A673 (cell line): Measurements from ENCODE around the gene CFAP141. TPM values are rescaled to one million over a fixed set of nuclear protein-coding genes. Genes with fewer than 3 reads are reported as not detected.

ENCODE experiments used
- BruUV-seq: library from RNA; stranded (reverse); fragments of 400-500 nt; replicated peaks from 2 replicates; lab custom pipeline; 2021; lab: Mats Ljungman, UMichigan
- CTCF ChIA-PET: fragments of 300-600 bp; sonication (Branson Sonifier 250); formaldehyde crosslinking; loops from one replicate; lab custom pipeline; 2022; ENCODE audit warnings: antibody characterized with exemption; lab: Charles Lee
- POLR2A ChIA-PET: fragments of 300-600 bp; sonication (Branson Sonifier 250); formaldehyde crosslinking; loops from one replicate; lab custom pipeline; 2022; ENCODE audit warnings: antibody characterized with exemption; ENCODE audit not compliant: low non-redundant PET; lab: Charles Lee
- DNase-seq: peaks from one replicate; pipeline ENCODE4 v3.0.0-alpha.2; 2015; ENCODE audit warnings: low spot score
- H3K27ac ChIP-seq: fragments of 200-600 bp; sonication (generic); 2 replicates; pipeline ENCODE4 v1.5.1; 2016; ENCODE audit warnings: mixed run types, low read depth, mild to moderate bottlenecking, mixed read lengths, antibody characterized with exemption, low read length; ENCODE audit not compliant: poor library complexity, severe bottlenecking
- H3K27me3 ChIP-seq: fragments of 200-600 bp; sonication (generic); replicated peaks from 2 replicates; pipeline ENCODE4 v1.6.1; 2017; ENCODE audit warnings: mixed run types, low read depth, mild to moderate bottlenecking, mixed read lengths, antibody characterized with exemption, low read length; ENCODE audit not compliant: insufficient read depth, poor library complexity
- H3K36me3 ChIP-seq: fragments of 200-600 bp; sonication (generic); 2 replicates; pipeline ENCODE4 v1.6.1; 2016; ENCODE audit warnings: mixed run types, mild to moderate bottlenecking, mixed read lengths, antibody characterized with exemption, low read length; ENCODE audit not compliant: insufficient read depth, poor library complexity, severe bottlenecking
- H3K4me1 ChIP-seq: fragments of 200-600 bp; sonication (generic); 2 replicates; pipeline ENCODE4 v1.6.1; 2017; ENCODE audit warnings: mixed run types, mild to moderate bottlenecking, mixed read lengths, antibody characterized with exemption, low read length; ENCODE audit not compliant: insufficient read depth, poor library complexity, severe bottlenecking
- H3K4me3 ChIP-seq: fragments of 200-600 bp; sonication (generic); 2 replicates; pipeline ENCODE4 v1.5.1; 2016; ENCODE audit warnings: low read depth, mixed run types, mild to moderate bottlenecking, mixed read lengths, low read length; ENCODE audit not compliant: poor library complexity, severe bottlenecking
- H3K9me3 ChIP-seq: fragments of 200-600 bp; sonication (generic); 2 replicates; pipeline ENCODE4 v1.6.1; 2016; ENCODE audit warnings: mixed run types, low read depth, mild to moderate bottlenecking, mixed read lengths, antibody characterized with exemption, low read length; ENCODE audit not compliant: poor library complexity, severe bottlenecking
- CTCF ChIP-seq: fragments of 300-800, 200-600 bp; sonication (generic); conservative IDR thresholded peaks from 2 replicates; pipeline ENCODE4 v1.5.1; 2017; ENCODE audit warnings: low read depth, mild to moderate bottlenecking, antibody characterized with exemption, low read length, moderate library complexity, mixed read lengths
- EZH2 ChIP-seq: fragments of 200-600 bp; sonication (generic); IDR thresholded peaks from 2 replicates; pipeline ENCODE4 v1.6.1; 2017; ENCODE audit warnings: borderline replicate concordance, low read depth, mild to moderate bottlenecking, mixed read lengths, antibody characterized with exemption, low read length; ENCODE audit not compliant: poor library complexity, severe bottlenecking
- intact Hi-C: fragments of 100-400 bp; cut with micrococcal nuclease; formaldehyde crosslinking; loops from one replicate; pipeline ENCODE4 v1.10.0; 2022; ENCODE audit not compliant: unreplicated experiment
- total RNA-seq: library from RNA; stranded (reverse); gene quantifications from 2 replicates; pipeline ENCODE4 v1.2.3, GENCODE V29; 2021

Gene CFAP141
- total RNA-seq, 1 experiment from 2014 or later, result not detected

DNA sequence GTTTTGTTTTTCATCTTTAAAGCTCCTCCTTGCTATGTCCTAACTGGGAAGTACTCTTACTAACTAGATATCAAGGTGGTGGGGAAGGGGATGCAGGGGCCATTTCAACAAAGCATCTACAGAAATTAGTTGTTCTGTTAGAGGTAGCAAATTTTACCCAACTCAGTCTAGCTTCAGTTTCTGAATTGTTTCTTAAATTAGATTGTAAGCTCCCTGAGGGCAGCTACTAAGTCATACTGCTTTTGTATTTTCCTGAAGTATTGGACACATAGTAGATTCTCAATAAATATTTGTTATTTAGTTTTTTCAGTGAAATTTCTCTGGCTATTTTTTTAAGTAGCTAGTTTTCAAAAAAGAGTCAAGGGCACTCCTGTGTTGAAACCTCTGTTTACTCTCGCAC lies 16.4 kb upstream of the CFAP141 start:
- peaks cover 47% of the 10 kb centered on the region for H3K36me3 ChIP-seq
- ChIA-PET POLR2A (no interaction called here), CTCF (interaction anchor here (0.6 kb wide), 1 partner anchor 23 kb away, joined by 8 read pairs; no protein-coding TSS in a partner anchor)

GRCh38 chr1:154221278-154222001 lies 15.3 kb upstream of the CFAP141 start:
- intact Hi-C loops, result no loop called here
- H3K36me3 ChIP-seq, result peaks cover 43% of the 10 kb centered on the region
- CTCF ChIA-PET, result interaction anchor here (0.6 kb wide), 1 partner anchor 657 kb away, joined by 3 read pairs; no protein-coding TSS in a partner anchor
- DNase-seq, result peak; percentile 69
- no peaks in the 10 kb centered on the region for H3K9me3 ChIP-seq
- no TSS peak for BruUV-seq
- peak overlapping the region; percentile 71 for H3K4me3 ChIP-seq
- H3K27me3 ChIP-seq, result no peaks in the 10 kb centered on the region
- POLR2A ChIA-PET, result no interaction called here
- TF ChIP-seq CTCF (no peak), EZH2 (no peak)
- peaks cover 23% of the 10 kb centered on the region for H3K4me1 ChIP-seq
- H3K27ac ChIP-seq, result peak overlapping the region; percentile 96

More for the DNA sequence above, 16.4 kb upstream of the CFAP141 start:
- Histone ChIP-seq H3K4me1 (peaks cover 23% of the 10 kb centered on the region), H3K9me3 (no peaks in the 10 kb centered on the region), H3K27ac (peak overlapping the region; percentile 96), H3K4me3 (peak overlapping the region; percentile 71), H3K27me3 (no peaks in the 10 kb centered on the region)
- no peak for TF ChIP-seq CTCF
- TF ChIP-seq EZH2, result no peak
- intact Hi-C loops, result no loop called here
- DNase-seq, result no peak
- no TSS peak for BruUV-seq

DNA sequence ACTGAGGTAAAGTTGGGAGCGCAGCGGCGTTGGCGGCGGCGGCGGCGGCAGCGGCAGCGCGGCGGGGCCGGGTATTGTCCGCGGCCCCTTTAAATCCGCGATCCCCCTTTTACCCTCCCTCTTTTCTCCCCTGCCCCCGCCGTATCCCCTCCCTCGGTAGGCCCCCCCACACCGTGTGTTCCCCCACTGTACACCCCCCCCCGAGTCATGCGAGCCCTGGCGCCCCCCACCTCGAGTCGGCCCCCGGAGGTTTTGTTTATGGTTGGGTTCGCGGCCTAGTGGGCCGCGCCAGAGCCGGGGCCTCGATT lies 14.8 kb upstream of the CFAP141 start:
- intact Hi-C loops, result no loop called here
- BruUV-seq, result no TSS peak
- H3K4me3 ChIP-seq, result peak overlapping the region; percentile 71
- peaks cover 37% of the 10 kb centered on the region for H3K36me3 ChIP-seq
- no peak for DNase-seq
- no peaks in the 10 kb centered on the region for H3K9me3 ChIP-seq
- peaks cover 23% of the 10 kb centered on the region for H3K4me1 ChIP-seq
- TF ChIP-seq EZH2, result no peak
- TF ChIP-seq CTCF, result no peak
- no peaks in the 10 kb centered on the region for H3K27me3 ChIP-seq
- ChIA-PET CTCF (no interaction called here), POLR2A (interaction anchor here (0.9 kb wide), 1 partner anchor 231 kb away, joined by 11 read pairs; no protein-coding TSS in a partner anchor)
- H3K27ac ChIP-seq, result peak overlapping the region; percentile 96
